Measurements from ENCODE around the gene TIMM13. TPM values are rescaled to one million over a fixed set of nuclear protein-coding genes. Genes with fewer than 3 reads are reported as not detected.

Gene TIMM13
- total and polyA plus RNA-seq, 2 experiments from 2014 or later = 38.3 to 188 TPM

GRCh38 chr19:2391118-2391725 lies 36.2 kb downstream of the TIMM13 start:
- no peaks in the 10 kb centered on the region for H3K9me3 ChIP-seq (ENCODE audit: low read depth)
- WGBS (ENCODE audit: low lambda C conversion rate, missing lambda C conversion rate) = 10% methylated on average over 10 of the region's 10 CpGs
- peak overlapping the region; percentile 12 for H3K4me2 ChIP-seq
- no peaks in the 10 kb centered on the region for H3K79me2 ChIP-seq
- DNase-seq (ENCODE audit: low spot score) = peak; percentile 81
- H4K20me1 ChIP-seq (ENCODE audit: insufficient read depth, poor library complexity, severe bottlenecking) = no peaks in the 10 kb centered on the region
- no peaks in the 10 kb centered on the region for H3K27me3 ChIP-seq
- no peaks in the 10 kb centered on the region for H3K9me2 ChIP-seq (replicated peaks; ENCODE audit: insufficient read depth)
- no peak overlapping the region for H3K27ac ChIP-seq
- TF ChIP-seq EZH2 (IDR thresholded peaks at IDR 0.05; ENCODE audit: borderline replicate concordance) (no peak), CTCF (IDR thresholded peaks at IDR 0.05; ENCODE audit: poor library complexity) (peak; percentile 87), EZH2phosphoT487 (IDR thresholded peaks at IDR 0.05; ENCODE audit: low read depth, severe bottlenecking, unreplicated experiment) (no peak)
- no peaks in the 10 kb centered on the region for H3K4me1 ChIP-seq (ENCODE audit: insufficient read depth)
- no peak overlapping the region for H2AFZ ChIP-seq
- H3K36me3 ChIP-seq (replicated peaks; ENCODE audit: insufficient read depth, low read depth) = no peaks in the 10 kb centered on the region
- no peak overlapping the region for H3K4me3 ChIP-seq

GRCh38 chr19:2389594-2389993 lies 37.8 kb downstream of the TIMM13 start:
- Histone ChIP-seq H3K36me3 (replicated peaks; ENCODE audit: insufficient read depth, low read depth) (no peaks in the 10 kb centered on the region), H3K9me2 (replicated peaks; ENCODE audit: insufficient read depth) (no peaks in the 10 kb centered on the region), H3K79me2 (no peaks in the 10 kb centered on the region), H4K20me1 (ENCODE audit: insufficient read depth, poor library complexity, severe bottlenecking) (no peaks in the 10 kb centered on the region), H2AFZ (no peak overlapping the region), H3K27ac (no peak overlapping the region), H3K4me3 (no peak overlapping the region), H3K27me3 (no peaks in the 10 kb centered on the region), H3K4me2 (no peak overlapping the region), H3K4me1 (ENCODE audit: insufficient read depth) (no peaks in the 10 kb centered on the region), H3K9me3 (ENCODE audit: low read depth) (no peaks in the 10 kb centered on the region)
- no peak for DNase-seq (ENCODE audit: low spot score)
- 87% methylated on average over 20 of the region's 21 CpGs for WGBS (ENCODE audit: low lambda C conversion rate, missing lambda C conversion rate)
- TF ChIP-seq EZH2 (IDR thresholded peaks at IDR 0.05; ENCODE audit: borderline replicate concordance) (no peak), EZH2phosphoT487 (IDR thresholded peaks at IDR 0.05; ENCODE audit: low read depth, severe bottlenecking, unreplicated experiment) (no peak), CTCF (IDR thresholded peaks at IDR 0.05; ENCODE audit: poor library complexity) (no peak)

GRCh38 chr19:2387367-2388288 lies 39.8 kb downstream of the TIMM13 start:
- H3K27me3 ChIP-seq = no peaks in the 10 kb centered on the region
- no peaks in the 10 kb centered on the region for H3K9me3 ChIP-seq (ENCODE audit: low read depth)
- DNase-seq (ENCODE audit: low spot score) = no peak
- H3K27ac ChIP-seq = no peak overlapping the region
- no peak overlapping the region for H3K4me3 ChIP-seq
- H3K79me2 ChIP-seq = no peaks in the 10 kb centered on the region
- no peak for TF ChIP-seq EZH2phosphoT487 (IDR thresholded peaks at IDR 0.05; ENCODE audit: low read depth, severe bottlenecking, unreplicated experiment)
- no peak for TF ChIP-seq CTCF (IDR thresholded peaks at IDR 0.05; ENCODE audit: poor library complexity)
- no peak for TF ChIP-seq EZH2 (IDR thresholded peaks at IDR 0.05; ENCODE audit: borderline replicate concordance)
- H3K4me2 ChIP-seq = no peak overlapping the region
- WGBS (ENCODE audit: low lambda C conversion rate, missing lambda C conversion rate) = 78% methylated on average over 20 of the region's 20 CpGs
- H3K9me2 ChIP-seq (replicated peaks; ENCODE audit: insufficient read depth) = no peaks in the 10 kb centered on the region
- H4K20me1 ChIP-seq (ENCODE audit: insufficient read depth, poor library complexity, severe bottlenecking) = no peaks in the 10 kb centered on the region
- no peaks in the 10 kb centered on the region for H3K36me3 ChIP-seq (replicated peaks; ENCODE audit: insufficient read depth, low read depth)
- H3K4me1 ChIP-seq (ENCODE audit: insufficient read depth) = no peaks in the 10 kb centered on the region
- H2AFZ ChIP-seq = no peak overlapping the region

All from hepatocyte (in vitro differentiated cells).